Endothelial cell of umbilical vein (primary cell): ENCODE data around the gene ZNF30. TPM values are rescaled to one million over a fixed set of nuclear protein-coding genes. Genes with fewer than 3 reads are reported as not detected.

ENCODE experiments used
- BruUV-seq: library from RNA; stranded (reverse); fragments of 400-500 nt; replicated peaks from 2 replicates; lab custom pipeline; 2021; lab: Mats Ljungman, UMichigan
- CTCF ChIA-PET: fragments of 300-600, 350-600 bp; sonication (Branson Sonifier 250); formaldehyde crosslinking; loops from one replicate; lab custom pipeline; 2021; ENCODE audit warnings: antibody characterized with exemption, inconsistent platforms; lab: Charles Lee
- POLR2A ChIA-PET: fragments of 300-600, 350-600 bp; sonication (Branson Sonifier 250); formaldehyde crosslinking; loops from one replicate; lab custom pipeline; 2021; ENCODE audit warnings: antibody characterized with exemption, inconsistent platforms; lab: Charles Lee
- DNase-seq: peaks from one replicate; pipeline ENCODE4 v3.0.0-alpha.2; 2011; ENCODE audit warnings: low read depth, low spot score
- FAIRE-seq: peaks from 2 replicates; lab custom pipeline; 2011; peaks lifted over from hg19 to GRCh38; lab: Jason Lieb, UNC
- H2AFZ ChIP-seq: 2 replicates; pipeline ENCODE4 v1.6.0; 2012; ENCODE audit warnings: low read depth, low read length, control low read depth, inconsistent platforms
- H3K27ac ChIP-seq: 2 replicates; pipeline ENCODE4 v1.5.1; 2011; ENCODE audit warnings: low read depth, mild to moderate bottlenecking, control low read depth, low read length, moderate library complexity; ENCODE audit not compliant: insufficient read depth
- H3K27me3 ChIP-seq, 2 experiments: 2 replicates each; pipeline versions ENCODE4 v1.6.0 to v1.6.1; 2011; ENCODE audit warnings: low read length in 2 of 2, mixed read lengths in 1 of 2; ENCODE audit not compliant: control insufficient read depth in 2 of 2, insufficient read depth in 2 of 2
- H3K36me3 ChIP-seq, 2 experiments: 2 replicates in 1 of 2; 3 replicates in 1 of 2; pipeline ENCODE4 v1.5.1; 2011; ENCODE audit warnings: low read length in 2 of 2, mild to moderate bottlenecking in 1 of 2, moderate library complexity in 1 of 2; ENCODE audit not compliant: control insufficient read depth in 2 of 2, insufficient read depth in 2 of 2; ENCODE audit errors: extremely low read depth in 1 of 2
- H3K4me1 ChIP-seq: 3 replicates; pipeline ENCODE4 v1.5.1; 2011; ENCODE audit warnings: mild to moderate bottlenecking, low read length; ENCODE audit not compliant: control insufficient read depth, insufficient read depth; ENCODE audit errors: extremely low read depth
- H3K4me2 ChIP-seq: 2 replicates; pipeline ENCODE4 v1.6.1; 2011; ENCODE audit warnings: low read length, control low read depth, mixed read lengths; ENCODE audit not compliant: insufficient read depth
- H3K4me3 ChIP-seq, 3 experiments: fragments of 200-600 bp in 1 of 3; sonication (generic), shearing (Covaris generic) in 1 of 3; replicated peaks in 1 of 3; 2 replicates each; pipeline ENCODE4 v1.5.1; 2011 to 2016; ENCODE audit warnings: control low read depth in 3 of 3, low read length in 3 of 3, mild to moderate bottlenecking in 2 of 3, inconsistent platforms in 1 of 3, low read depth in 1 of 3, moderate library complexity in 1 of 3; ENCODE audit not compliant: insufficient read depth in 1 of 3
- H3K79me2 ChIP-seq: 2 replicates; pipeline ENCODE4 v1.6.0; 2012; ENCODE audit warnings: low read length, inconsistent platforms; ENCODE audit not compliant: control insufficient read depth, insufficient read depth
- H3K9ac ChIP-seq: replicated peaks from 2 replicates; pipeline ENCODE3; 2011; ENCODE audit warnings: low read length, control low read depth; ENCODE audit not compliant: insufficient read depth; ENCODE audit errors: extremely low read depth
- H3K9me1 ChIP-seq: replicated peaks from 3 replicates; pipeline ENCODE4 v1.6.0; 2011; ENCODE audit warnings: mild to moderate bottlenecking, low read length; ENCODE audit not compliant: control insufficient read depth, insufficient read depth; ENCODE audit errors: extremely low read depth
- H3K9me3 ChIP-seq: replicated peaks from 2 replicates; pipeline ENCODE4 v1.5.1; 2012; ENCODE audit warnings: low read length, inconsistent platforms; ENCODE audit not compliant: control insufficient read depth, insufficient read depth
- H4K20me1 ChIP-seq: replicated peaks from 2 replicates; pipeline ENCODE3; 2011; ENCODE audit warnings: mild to moderate bottlenecking, low read length; ENCODE audit not compliant: control insufficient read depth, insufficient read depth; ENCODE audit errors: extremely low read depth
- EZH2 ChIP-seq: IDR thresholded peaks from 2 replicates; pipeline ENCODE4 v1.6.1; 2012; ENCODE audit warnings: borderline replicate concordance, low read depth, mild to moderate bottlenecking, moderate library complexity, low read length, inconsistent platforms; ENCODE audit not compliant: severe bottlenecking
- FOS ChIP-seq: IDR thresholded peaks from 2 replicates; pipeline ENCODE4 v1.6.1; 2011; ENCODE audit warnings: mild to moderate bottlenecking, low read length, moderate library complexity, borderline replicate concordance; ENCODE audit not compliant: insufficient read depth
- GATA2 ChIP-seq: IDR thresholded peaks from 2 replicates; pipeline ENCODE4 v1.7.0; 2011; ENCODE audit warnings: low read depth, mild to moderate bottlenecking, moderate library complexity, mixed read lengths, low read length; ENCODE audit not compliant: insufficient read length, insufficient read depth
- JUN ChIP-seq: IDR thresholded peaks from 2 replicates; pipeline ENCODE4 v1.6.1; 2011; ENCODE audit warnings: borderline replicate concordance, low read depth; ENCODE audit not compliant: insufficient read length, insufficient read depth
- MYC ChIP-seq: IDR thresholded peaks from one replicate; pipeline ENCODE4 v1.6.1; 2011; ENCODE audit warnings: mild to moderate bottlenecking, low read depth, low read length
- POLR2A ChIP-seq: IDR thresholded peaks from 2 replicates; pipeline ENCODE4 v1.6.1; 2012; ENCODE audit warnings: low read depth, mild to moderate bottlenecking, control low read depth, low read length
- POLR2AphosphoS5 ChIP-seq: IDR thresholded peaks from 2 replicates; pipeline ENCODE4 v1.6.1; 2012; ENCODE audit warnings: low read depth, mild to moderate bottlenecking, control low read depth, low read length, moderate library complexity; ENCODE audit not compliant: insufficient read depth
- dilution Hi-C: fragments of 300-500 bp; cut with MboI; formaldehyde crosslinking; loops from one replicate; pipeline ENCODE4 v1.15.0; 2019; ENCODE audit warnings: low sequenced_read_pairs; ENCODE audit not compliant: extremely low pct_ligation_motif_present
- intact Hi-C: fragments of 100-400 bp; cut with micrococcal nuclease; formaldehyde crosslinking; loops from one replicate; pipeline ENCODE4 v1.10.0; 2022
- polyA plus RNA-seq, 4 experiments: library from polyadenylated mRNA; depleted of rRNA in 3 of 4; stranded (reverse) in 3 of 4; unstranded in 1 of 4; fragments of >200 nt; gene quantifications; 2 replicates each; pipeline versions ENCODE4 v1.2.1 to v1.2.3, GENCODE V29; 2011 to 2012; ENCODE audit warnings: missing spikeins in 1 of 4
- total RNA-seq: library from RNA; stranded (reverse); gene quantifications from 2 replicates; pipeline ENCODE4 v1.2.3, GENCODE V29; 2021
- TF ChIP-seq, protein P1 (sequence below), 2 donors: IDR thresholded peaks; 1 replicate in 1 of 2; 2 replicates in 1 of 2; pipeline ENCODE4 v1.5.1; 2011; ENCODE audit warnings: low read length in 2 of 2, mild to moderate bottlenecking in 2 of 2, moderate library complexity in 2 of 2, control low read depth in 1 of 2, inconsistent platforms in 1 of 2, low read depth in 1 of 2; ENCODE audit not compliant: insufficient read depth in 1 of 2; ENCODE audit errors: extremely low read depth in 1 of 2
- TF ChIP-seq, protein P2 (sequence below): IDR thresholded peaks from 2 replicates; pipeline ENCODE4 v1.6.1; 2011; ENCODE audit not compliant: insufficient read depth, insufficient read length

Gene ZNF30
- total and polyA plus RNA-seq, 2 donors (not counting 3 experiments of a cell fraction or from before 2014, with no cell fraction given), result 1.3 to 4.7 TPM

DNA sequence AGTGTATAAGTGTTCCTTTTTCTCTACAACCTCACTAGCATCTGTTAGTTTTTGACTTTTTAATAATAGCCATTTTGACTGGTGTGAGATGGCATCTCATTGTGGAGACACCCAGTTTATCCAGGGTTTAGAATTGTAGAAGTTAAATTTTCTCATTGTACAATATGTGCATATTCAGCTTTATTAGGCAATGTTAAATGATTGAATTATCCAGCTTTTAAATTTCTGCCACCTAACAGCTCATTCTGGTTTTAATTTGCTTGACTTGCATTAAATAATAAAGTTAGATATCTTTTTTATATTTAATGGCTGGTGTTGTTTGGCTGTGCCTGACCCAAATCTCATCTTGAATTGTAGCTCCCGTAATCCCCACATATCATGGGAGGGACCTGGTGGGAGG lies 46.7 kb upstream of the ZNF30 start:
- no peaks in the 10 kb centered on the region for H3K36me3 ChIP-seq
- dilution Hi-C loops, result no loop called here

DNA sequence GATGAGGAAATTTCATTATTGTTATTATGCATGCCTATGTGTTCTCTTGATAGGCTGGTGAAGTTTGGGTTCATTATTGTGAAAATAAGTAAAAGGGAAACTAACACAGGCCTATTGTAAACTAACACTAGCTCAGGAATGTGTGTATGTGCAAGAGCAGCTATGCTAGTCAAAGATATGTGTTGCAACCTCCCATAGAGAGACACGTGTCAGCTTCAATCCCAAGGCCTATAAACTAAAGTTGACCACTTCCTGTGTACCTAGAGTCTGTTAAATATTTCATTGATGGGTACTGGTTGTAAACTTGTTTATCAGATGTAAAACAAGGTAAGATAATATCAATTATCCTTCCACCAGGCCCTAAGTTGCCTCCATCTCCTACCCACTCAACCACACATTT lies 44.7 kb upstream of the ZNF30 start:
- H4K20me1 ChIP-seq, result no peaks in the 10 kb centered on the region
- no TSS peak for BruUV-seq
- CTCF ChIA-PET, result interaction anchor here (1.0 kb wide), 1 partner anchor 14 kb away, joined by 3 read pairs; no protein-coding TSS in a partner anchor
- intact Hi-C loops (no loop called here), dilution Hi-C loops (no loop called here)
- H3K4me2 ChIP-seq, result no peak overlapping the region
- no peak for FAIRE-seq
- no peaks in the 10 kb centered on the region for H3K36me3 ChIP-seq
- POLR2A ChIA-PET, result no interaction called here
- no peaks in the 10 kb centered on the region for H3K27me3 ChIP-seq
- H3K9ac ChIP-seq, result no peak overlapping the region
- DNase-seq, result no peak
- no peaks in the 10 kb centered on the region for H3K79me2 ChIP-seq
- H3K9me1 ChIP-seq, result no peaks in the 10 kb centered on the region
- no peak overlapping the region for H3K27ac ChIP-seq
- H3K9me3 ChIP-seq, result no peaks in the 10 kb centered on the region
- H2AFZ ChIP-seq, result no peak overlapping the region
- TF ChIP-seq POLR2A (no peak), MYC (no peak), EZH2 (no peak), GATA2 (no peak), POLR2AphosphoS5 (no peak), JUN (no peak), FOS (no peak)
- TF ChIP-seq, protein P1, sequence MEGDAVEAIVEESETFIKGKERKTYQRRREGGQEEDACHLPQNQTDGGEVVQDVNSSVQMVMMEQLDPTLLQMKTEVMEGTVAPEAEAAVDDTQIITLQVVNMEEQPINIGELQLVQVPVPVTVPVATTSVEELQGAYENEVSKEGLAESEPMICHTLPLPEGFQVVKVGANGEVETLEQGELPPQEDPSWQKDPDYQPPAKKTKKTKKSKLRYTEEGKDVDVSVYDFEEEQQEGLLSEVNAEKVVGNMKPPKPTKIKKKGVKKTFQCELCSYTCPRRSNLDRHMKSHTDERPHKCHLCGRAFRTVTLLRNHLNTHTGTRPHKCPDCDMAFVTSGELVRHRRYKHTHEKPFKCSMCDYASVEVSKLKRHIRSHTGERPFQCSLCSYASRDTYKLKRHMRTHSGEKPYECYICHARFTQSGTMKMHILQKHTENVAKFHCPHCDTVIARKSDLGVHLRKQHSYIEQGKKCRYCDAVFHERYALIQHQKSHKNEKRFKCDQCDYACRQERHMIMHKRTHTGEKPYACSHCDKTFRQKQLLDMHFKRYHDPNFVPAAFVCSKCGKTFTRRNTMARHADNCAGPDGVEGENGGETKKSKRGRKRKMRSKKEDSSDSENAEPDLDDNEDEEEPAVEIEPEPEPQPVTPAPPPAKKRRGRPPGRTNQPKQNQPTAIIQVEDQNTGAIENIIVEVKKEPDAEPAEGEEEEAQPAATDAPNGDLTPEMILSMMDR (IDR thresholded peaks at IDR 0.05; ENCODE audit: extremely low read depth in 1 of 2, insufficient read depth in 1 of 2, low read depth in 1 of 2, low read length in 2 of 2), result no peak
- TF ChIP-seq, protein P2, sequence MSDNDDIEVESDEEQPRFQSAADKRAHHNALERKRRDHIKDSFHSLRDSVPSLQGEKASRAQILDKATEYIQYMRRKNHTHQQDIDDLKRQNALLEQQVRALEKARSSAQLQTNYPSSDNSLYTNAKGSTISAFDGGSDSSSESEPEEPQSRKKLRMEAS, result no peak
- no peak overlapping the region for H3K4me3 ChIP-seq
- H3K4me1 ChIP-seq, result no peaks in the 10 kb centered on the region

More for the DNA sequence above, 46.7 kb upstream of the ZNF30 start:
- no peaks in the 10 kb centered on the region for H3K79me2 ChIP-seq
- H3K9ac ChIP-seq, result no peak overlapping the region
- no peaks in the 10 kb centered on the region for H3K4me1 ChIP-seq
- no peak overlapping the region for H3K4me2 ChIP-seq
- POLR2A ChIA-PET, result no interaction called here
- no peak overlapping the region for H2AFZ ChIP-seq
- no peaks in the 10 kb centered on the region for H3K9me3 ChIP-seq
- H4K20me1 ChIP-seq, result no peaks in the 10 kb centered on the region
- DNase-seq (no peak), FAIRE-seq (no peak)
- no TSS peak for BruUV-seq
- H3K27ac ChIP-seq, result no peak overlapping the region
- intact Hi-C loops, result no loop called here
- no peak overlapping the region for H3K4me3 ChIP-seq
- no peak for TF ChIP-seq JUN
- no peaks in the 10 kb centered on the region for H3K9me1 ChIP-seq
- CTCF ChIA-PET, result no interaction called here
- no peaks in the 10 kb centered on the region for H3K27me3 ChIP-seq
